Measurements from ENCODE around the gene GPR50.

Gene GPR50

DNA sequence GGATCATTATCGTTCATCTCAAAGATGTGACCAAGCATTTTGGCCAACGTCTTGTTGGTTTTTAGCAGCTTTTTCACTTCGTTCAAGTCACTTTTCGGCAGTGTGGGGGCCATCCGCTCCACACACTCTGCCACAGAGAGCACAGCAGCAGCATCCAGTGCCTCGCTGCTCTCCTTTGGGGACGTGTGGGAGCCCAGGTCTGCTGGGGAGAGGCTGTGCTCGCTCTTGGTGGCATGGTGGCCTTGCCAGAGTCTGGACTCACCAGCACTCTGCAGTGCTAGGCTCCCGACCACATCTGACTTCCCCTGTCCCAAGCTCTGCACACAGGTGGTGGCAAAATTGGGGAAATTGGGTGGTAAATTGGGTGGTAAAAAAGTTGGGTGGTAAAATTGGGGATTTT lies 50.6 kb downstream of the GPR50 start:
- no peak overlapping the region for H3K4me3 ChIP-seq (ENCODE audit: low read depth, low read length)
- DNase-seq (ENCODE audit: low read depth) = no peak
- TF ChIP-seq, protein P1, sequence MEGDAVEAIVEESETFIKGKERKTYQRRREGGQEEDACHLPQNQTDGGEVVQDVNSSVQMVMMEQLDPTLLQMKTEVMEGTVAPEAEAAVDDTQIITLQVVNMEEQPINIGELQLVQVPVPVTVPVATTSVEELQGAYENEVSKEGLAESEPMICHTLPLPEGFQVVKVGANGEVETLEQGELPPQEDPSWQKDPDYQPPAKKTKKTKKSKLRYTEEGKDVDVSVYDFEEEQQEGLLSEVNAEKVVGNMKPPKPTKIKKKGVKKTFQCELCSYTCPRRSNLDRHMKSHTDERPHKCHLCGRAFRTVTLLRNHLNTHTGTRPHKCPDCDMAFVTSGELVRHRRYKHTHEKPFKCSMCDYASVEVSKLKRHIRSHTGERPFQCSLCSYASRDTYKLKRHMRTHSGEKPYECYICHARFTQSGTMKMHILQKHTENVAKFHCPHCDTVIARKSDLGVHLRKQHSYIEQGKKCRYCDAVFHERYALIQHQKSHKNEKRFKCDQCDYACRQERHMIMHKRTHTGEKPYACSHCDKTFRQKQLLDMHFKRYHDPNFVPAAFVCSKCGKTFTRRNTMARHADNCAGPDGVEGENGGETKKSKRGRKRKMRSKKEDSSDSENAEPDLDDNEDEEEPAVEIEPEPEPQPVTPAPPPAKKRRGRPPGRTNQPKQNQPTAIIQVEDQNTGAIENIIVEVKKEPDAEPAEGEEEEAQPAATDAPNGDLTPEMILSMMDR (IDR thresholded peaks at IDR 0.05; ENCODE audit: control insufficient read depth, extremely low read depth, insufficient read depth) = no peak

GRCh38 chrX:151227627-151228026 lies 51.2 kb downstream of the GPR50 start:
- TF ChIP-seq, protein P1 (IDR thresholded peaks at IDR 0.05; ENCODE audit: control insufficient read depth, extremely low read depth, insufficient read depth) = no peak
- DNase-seq (ENCODE audit: low read depth) = no peak
- no peak overlapping the region for H3K4me3 ChIP-seq (ENCODE audit: low read depth, low read length)

GRCh38 chrX:151228935-151229334 lies 52.6 kb downstream of the GPR50 start:
- no peak overlapping the region for H3K4me3 ChIP-seq (ENCODE audit: low read depth, low read length)
- TF ChIP-seq, protein P1 (IDR thresholded peaks at IDR 0.05; ENCODE audit: control insufficient read depth, extremely low read depth, insufficient read depth) = no peak
- no peak for DNase-seq (ENCODE audit: low read depth)

Measured in LNCaP clone FGC (cell line).